Astrocyte (in vitro differentiated cells and primary cell): Measurements from ENCODE around the gene A3GALT2. TPM values are rescaled to one million over a fixed set of nuclear protein-coding genes. Genes with fewer than 3 reads are reported as not detected.
A peak's percentile ranks its signal among the peaks of the same experiment; 100 is the strongest.

Experiments used
- DNase-seq: peaks from one replicate; pipeline ENCODE4 v3.0.0-alpha.2; 2010; ENCODE audit warnings: low read depth
- FAIRE-seq: peaks from 2 replicates; lab custom pipeline; 2011; peaks lifted over from hg19 to GRCh38; lab: Jason Lieb, UNC
- H2AFZ ChIP-seq: 2 replicates; pipeline ENCODE4 v1.6.0; 2012; ENCODE audit warnings: low read depth, low read length, inconsistent platforms
- H3K27ac ChIP-seq: 2 replicates; pipeline ENCODE4 v1.5.1; 2011; ENCODE audit warnings: low read depth, low read length, inconsistent platforms
- H3K27me3 ChIP-seq: 2 replicates; pipeline ENCODE4 v1.6.0; 2011; ENCODE audit warnings: low read length, inconsistent platforms; ENCODE audit not compliant: insufficient read depth
- H3K36me3 ChIP-seq: 2 replicates; pipeline ENCODE4 v1.5.1; 2011; ENCODE audit warnings: low read length, inconsistent platforms; ENCODE audit not compliant: insufficient read depth
- H3K4me1 ChIP-seq: 2 replicates; pipeline ENCODE4 v1.5.1; 2011; ENCODE audit warnings: low read length, inconsistent platforms; ENCODE audit not compliant: insufficient read depth
- H3K4me2 ChIP-seq: 2 replicates; pipeline ENCODE4 v1.6.0; 2012; ENCODE audit warnings: low read length, inconsistent platforms
- H3K4me3 ChIP-seq: 2 replicates; pipeline ENCODE4 v1.5.1; 2011; ENCODE audit warnings: low read depth, mild to moderate bottlenecking, low read length, inconsistent platforms; ENCODE audit not compliant: insufficient read depth
- H3K79me2 ChIP-seq: 2 replicates; pipeline ENCODE4 v1.6.0; 2012; ENCODE audit warnings: mild to moderate bottlenecking, low read length, inconsistent platforms; ENCODE audit not compliant: insufficient read depth
- H3K9ac ChIP-seq: 2 replicates; pipeline ENCODE4 v1.6.0; 2012; ENCODE audit warnings: mild to moderate bottlenecking, low read length, inconsistent platforms
- H3K9me3 ChIP-seq: 2 replicates; pipeline ENCODE4 v1.5.1; 2012; ENCODE audit warnings: low read depth, mild to moderate bottlenecking, low read length, inconsistent platforms; ENCODE audit not compliant: insufficient read depth
- H4K20me1 ChIP-seq: 2 replicates; pipeline ENCODE4 v1.6.0; 2012; ENCODE audit warnings: low read length, inconsistent platforms; ENCODE audit not compliant: insufficient read depth
- H3K27ac Mint-ChIP-seq: one replicate; pipeline ENCODE4 v1.8.0; 2021; ENCODE audit warnings: mild to moderate bottlenecking, mixed read lengths; ENCODE audit not compliant: unreplicated experiment
- H3K27me3 Mint-ChIP-seq: one replicate; pipeline ENCODE4 v1.8.0; 2021; ENCODE audit warnings: low read depth, mixed read lengths; ENCODE audit not compliant: unreplicated experiment
- H3K36me3 Mint-ChIP-seq: one replicate; pipeline ENCODE4 v1.8.0; 2021; ENCODE audit warnings: low read depth, mixed read lengths; ENCODE audit not compliant: unreplicated experiment
- H3K4me1 Mint-ChIP-seq: one replicate; pipeline ENCODE4 v1.8.0; 2021; ENCODE audit warnings: low read depth, mixed read lengths; ENCODE audit not compliant: unreplicated experiment
- H3K4me3 Mint-ChIP-seq: one replicate; pipeline ENCODE4 v1.8.0; 2021; ENCODE audit warnings: mild to moderate bottlenecking, moderate library complexity, mixed read lengths; ENCODE audit not compliant: unreplicated experiment
- H3K9me3 Mint-ChIP-seq: one replicate; pipeline ENCODE4 v1.8.0; 2021; ENCODE audit warnings: mild to moderate bottlenecking, mixed read lengths; ENCODE audit not compliant: unreplicated experiment
- EZH2 ChIP-seq: IDR thresholded peaks from 2 replicates; pipeline ENCODE4 v1.6.1; 2012; ENCODE audit warnings: mild to moderate bottlenecking, low read length, inconsistent platforms; ENCODE audit not compliant: insufficient read depth
- total RNA-seq: library from RNA; stranded (reverse); gene quantifications from 2 replicates; pipeline ENCODE4 v1.2.1, GENCODE V29; 2021
- TF ChIP-seq, protein P1 (sequence below): IDR thresholded peaks from 2 replicates; pipeline ENCODE4 v1.5.1; 2011; ENCODE audit warnings: low read depth, mild to moderate bottlenecking, inconsistent platforms, low read length, moderate library complexity; ENCODE audit not compliant: insufficient read depth

The A3GALT2 gene
- total RNA-seq, 1 donor from 2014 or later, result not detected

GRCh38 chr1:33298623-33299277 lies 22.1 kb downstream of the A3GALT2 start:
- Mint-ChIP-seq H3K4me3 (no peak overlapping the region), H3K36me3 (peaks cover 31% of the 10 kb centered on the region), H3K27me3 (peaks cover 4% of the 10 kb centered on the region), H3K4me1 (peaks cover 2% of the 10 kb centered on the region), H3K27ac (peak overlapping the region; percentile 26), H3K9me3 (no peaks in the 10 kb centered on the region)
- Histone ChIP-seq H3K36me3 (peaks cover 5% of the 10 kb centered on the region), H3K4me1 (peaks cover 2% of the 10 kb centered on the region), H2AFZ (no peak overlapping the region), H3K27me3 (no peaks in the 10 kb centered on the region), H3K4me3 (no peak overlapping the region), H3K9me3 (no peaks in the 10 kb centered on the region), H3K9ac (no peak overlapping the region), H3K4me2 (no peak overlapping the region), H3K79me2 (peaks cover under 1% of the 10 kb centered on the region), H4K20me1 (peaks cover 19% of the 10 kb centered on the region), H3K27ac (no peak overlapping the region)
- no peak for FAIRE-seq
- TF ChIP-seq, protein P1, sequence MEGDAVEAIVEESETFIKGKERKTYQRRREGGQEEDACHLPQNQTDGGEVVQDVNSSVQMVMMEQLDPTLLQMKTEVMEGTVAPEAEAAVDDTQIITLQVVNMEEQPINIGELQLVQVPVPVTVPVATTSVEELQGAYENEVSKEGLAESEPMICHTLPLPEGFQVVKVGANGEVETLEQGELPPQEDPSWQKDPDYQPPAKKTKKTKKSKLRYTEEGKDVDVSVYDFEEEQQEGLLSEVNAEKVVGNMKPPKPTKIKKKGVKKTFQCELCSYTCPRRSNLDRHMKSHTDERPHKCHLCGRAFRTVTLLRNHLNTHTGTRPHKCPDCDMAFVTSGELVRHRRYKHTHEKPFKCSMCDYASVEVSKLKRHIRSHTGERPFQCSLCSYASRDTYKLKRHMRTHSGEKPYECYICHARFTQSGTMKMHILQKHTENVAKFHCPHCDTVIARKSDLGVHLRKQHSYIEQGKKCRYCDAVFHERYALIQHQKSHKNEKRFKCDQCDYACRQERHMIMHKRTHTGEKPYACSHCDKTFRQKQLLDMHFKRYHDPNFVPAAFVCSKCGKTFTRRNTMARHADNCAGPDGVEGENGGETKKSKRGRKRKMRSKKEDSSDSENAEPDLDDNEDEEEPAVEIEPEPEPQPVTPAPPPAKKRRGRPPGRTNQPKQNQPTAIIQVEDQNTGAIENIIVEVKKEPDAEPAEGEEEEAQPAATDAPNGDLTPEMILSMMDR, result peak; percentile 67
- TF ChIP-seq EZH2, result no peak
- peak; percentile 12 for DNase-seq

DNA sequence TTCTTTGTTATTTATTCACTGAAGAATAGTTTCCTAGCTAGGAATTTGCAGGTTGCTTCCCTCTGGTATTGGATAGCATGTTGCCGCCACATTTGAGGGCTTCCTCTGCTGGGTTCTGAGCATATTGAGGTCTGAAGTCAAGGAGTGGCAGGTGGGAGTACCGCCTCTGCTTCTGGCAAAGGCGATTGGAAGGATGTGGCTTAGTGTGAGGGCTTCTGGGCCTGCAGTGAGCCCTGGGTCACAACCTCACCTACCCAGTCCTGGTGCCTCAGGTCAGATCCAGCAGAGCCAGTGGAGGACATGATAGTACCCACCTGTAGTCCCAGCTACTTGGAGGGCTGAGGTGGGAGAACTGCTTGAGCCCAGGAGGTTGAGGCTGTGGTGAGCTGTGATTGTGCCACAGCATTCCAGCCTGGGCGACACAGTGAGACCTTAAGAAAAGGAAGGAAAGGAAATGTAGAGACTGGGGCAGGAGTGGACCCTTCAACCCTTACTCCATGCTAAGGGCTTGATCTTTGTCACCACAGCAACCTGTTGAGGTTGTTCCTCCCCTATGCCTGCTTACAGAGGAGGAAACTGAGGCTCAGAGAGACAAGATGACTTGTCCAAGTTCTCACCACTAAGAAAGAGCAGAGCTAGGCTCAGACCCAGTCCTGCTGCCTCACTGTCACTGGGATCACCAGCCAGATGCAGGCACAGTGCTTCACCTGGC lies 22.8 kb downstream of the A3GALT2 start:
- no peak overlapping the region for H2AFZ ChIP-seq
- H4K20me1 ChIP-seq, result peaks cover 25% of the 10 kb centered on the region
- H3K9me3 Mint-ChIP-seq, result no peaks in the 10 kb centered on the region
- TF ChIP-seq, protein P1, result no peak
- no peak for TF ChIP-seq EZH2
- H3K27ac ChIP-seq, result no peak overlapping the region
- no peak overlapping the region for H3K4me3 ChIP-seq
- no peak overlapping the region for H3K4me3 Mint-ChIP-seq
- H3K27me3 Mint-ChIP-seq, result no peaks in the 10 kb centered on the region
- H3K4me1 Mint-ChIP-seq, result peaks cover 2% of the 10 kb centered on the region
- H3K9me3 ChIP-seq, result no peaks in the 10 kb centered on the region
- H3K79me2 ChIP-seq, result peaks cover 7% of the 10 kb centered on the region
- H3K27ac Mint-ChIP-seq, result peak overlapping the region; percentile 26
- no peak for DNase-seq
- H3K9ac ChIP-seq, result no peak overlapping the region
- no peaks in the 10 kb centered on the region for H3K27me3 ChIP-seq
- H3K4me1 ChIP-seq, result peaks cover 2% of the 10 kb centered on the region
- no peak overlapping the region for H3K4me2 ChIP-seq
- H3K36me3 Mint-ChIP-seq, result peaks cover 35% of the 10 kb centered on the region
- no peak for FAIRE-seq
- peaks cover 5% of the 10 kb centered on the region for H3K36me3 ChIP-seq

GRCh38 chr1:33296824-33297223 lies 24.1 kb downstream of the A3GALT2 start:
- peaks cover 10% of the 10 kb centered on the region for H3K79me2 ChIP-seq
- H3K4me1 ChIP-seq, result peaks cover 2% of the 10 kb centered on the region
- TF ChIP-seq, protein P1, result no peak
- TF ChIP-seq EZH2, result no peak
- Mint-ChIP-seq H3K36me3 (peaks cover 28% of the 10 kb centered on the region), H3K4me3 (no peak overlapping the region), H3K4me1 (peaks cover 3% of the 10 kb centered on the region), H3K27me3 (no peaks in the 10 kb centered on the region), H3K9me3 (no peaks in the 10 kb centered on the region), H3K27ac (no peak overlapping the region)
- FAIRE-seq, result no peak
- peaks cover 5% of the 10 kb centered on the region for H3K36me3 ChIP-seq
- DNase-seq, result no peak
- no peak overlapping the region for H2AFZ ChIP-seq
- H4K20me1 ChIP-seq, result peaks cover 30% of the 10 kb centered on the region
- no peaks in the 10 kb centered on the region for H3K27me3 ChIP-seq
- H3K4me3 ChIP-seq, result no peak overlapping the region
- no peak overlapping the region for H3K27ac ChIP-seq
- no peak overlapping the region for H3K9ac ChIP-seq
- H3K4me2 ChIP-seq, result no peak overlapping the region
- no peaks in the 10 kb centered on the region for H3K9me3 ChIP-seq
